Measurements from ENCODE around the gene TULP4. TPM values are rescaled to one million over a fixed set of nuclear protein-coding genes. Genes with fewer than 3 reads are reported as not detected.

The TULP4 gene
- total RNA-seq, 1 experiment from 2014 or later = 126 TPM

DNA sequence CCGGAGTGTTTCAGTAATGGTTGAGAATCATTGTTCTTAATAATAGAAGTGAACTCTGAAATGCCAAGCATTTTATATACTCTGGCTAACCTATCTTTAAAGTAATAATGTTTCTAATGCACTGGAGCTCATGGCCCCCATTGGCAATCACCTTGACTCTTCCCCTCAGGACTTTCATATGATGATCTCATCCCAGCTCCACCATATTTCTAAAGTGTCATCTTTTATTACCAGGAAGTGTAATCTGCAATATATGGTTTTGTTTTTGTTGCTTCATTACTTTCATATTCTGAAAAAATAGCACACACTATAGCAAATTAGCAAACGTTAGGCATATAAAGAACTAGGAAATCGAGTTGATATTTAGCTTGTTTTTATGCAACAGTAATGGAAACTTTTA lies 60.3 kb downstream of the TULP4 start:
- H3K36me3 Mint-ChIP-seq (ENCODE audit: insufficient read depth, unreplicated experiment) = peaks cover 18% of the 10 kb centered on the region
- no peak for DNase-seq
- no peaks in the 10 kb centered on the region for H3K9me3 Mint-ChIP-seq (ENCODE audit: unreplicated experiment)
- CTCF ChIA-PET = no interaction called here
- Histone ChIP-seq H3K27me3 (replicated peaks; ENCODE audit: control insufficient read depth, insufficient read depth, low read length) (no peaks in the 10 kb centered on the region), H3K36me3 (ENCODE audit: control insufficient read depth, insufficient read depth, low read length) (no peaks in the 10 kb centered on the region; the same call in 1 of the 2 replicates), H3K4me3 (ENCODE audit: low read depth, low read length) (no peak overlapping the region), H3K9me3 (no peaks in the 10 kb centered on the region), H3K4me1 (no peaks in the 10 kb centered on the region; the same call in 1 of the 2 replicates)
- H3K27me3 Mint-ChIP-seq (ENCODE audit: insufficient read depth, unreplicated experiment) = no peaks in the 10 kb centered on the region
- peaks cover 12% of the 10 kb centered on the region for H3K4me1 Mint-ChIP-seq (ENCODE audit: low read depth, unreplicated experiment)
- no TSS peak for BruUV-seq (replicated peaks)
- intact Hi-C loops (cut with micrococcal nuclease; ENCODE audit: unreplicated experiment) = no loop called here
- no peak overlapping the region for H3K27ac Mint-ChIP-seq (ENCODE audit: unreplicated experiment)
- no peak overlapping the region for H3K4me3 Mint-ChIP-seq (ENCODE audit: unreplicated experiment)
- TF ChIP-seq, protein P1, sequence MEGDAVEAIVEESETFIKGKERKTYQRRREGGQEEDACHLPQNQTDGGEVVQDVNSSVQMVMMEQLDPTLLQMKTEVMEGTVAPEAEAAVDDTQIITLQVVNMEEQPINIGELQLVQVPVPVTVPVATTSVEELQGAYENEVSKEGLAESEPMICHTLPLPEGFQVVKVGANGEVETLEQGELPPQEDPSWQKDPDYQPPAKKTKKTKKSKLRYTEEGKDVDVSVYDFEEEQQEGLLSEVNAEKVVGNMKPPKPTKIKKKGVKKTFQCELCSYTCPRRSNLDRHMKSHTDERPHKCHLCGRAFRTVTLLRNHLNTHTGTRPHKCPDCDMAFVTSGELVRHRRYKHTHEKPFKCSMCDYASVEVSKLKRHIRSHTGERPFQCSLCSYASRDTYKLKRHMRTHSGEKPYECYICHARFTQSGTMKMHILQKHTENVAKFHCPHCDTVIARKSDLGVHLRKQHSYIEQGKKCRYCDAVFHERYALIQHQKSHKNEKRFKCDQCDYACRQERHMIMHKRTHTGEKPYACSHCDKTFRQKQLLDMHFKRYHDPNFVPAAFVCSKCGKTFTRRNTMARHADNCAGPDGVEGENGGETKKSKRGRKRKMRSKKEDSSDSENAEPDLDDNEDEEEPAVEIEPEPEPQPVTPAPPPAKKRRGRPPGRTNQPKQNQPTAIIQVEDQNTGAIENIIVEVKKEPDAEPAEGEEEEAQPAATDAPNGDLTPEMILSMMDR (IDR thresholded peaks at IDR 0.05; ENCODE audit: insufficient read depth in 1 of 2, low read depth in 1 of 2, low read length in 1 of 2, severe bottlenecking in 1 of 2, unreplicated experiment in 1 of 2) = no peak
- POLR2A ChIA-PET = no interaction called here

DNA sequence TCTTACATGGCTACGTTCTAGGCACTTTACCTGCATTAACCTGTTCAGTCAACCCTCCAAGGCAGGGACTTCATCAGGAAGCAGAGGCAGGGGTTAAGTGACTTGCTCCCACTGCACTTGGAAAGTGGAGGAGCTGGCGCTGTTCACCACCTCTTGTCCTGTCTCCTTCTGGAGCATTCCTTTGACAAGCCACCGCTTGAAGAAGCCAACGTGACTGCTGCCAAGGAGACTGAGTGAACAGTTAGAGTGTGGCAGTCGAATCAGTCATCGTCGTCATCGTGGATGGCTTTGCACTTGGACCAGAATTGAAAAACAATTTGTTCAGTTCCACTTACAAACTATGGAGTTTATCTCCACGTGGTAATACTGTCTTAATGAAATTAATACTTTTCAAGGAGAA lies 60.9 kb downstream of the TULP4 start:
- no peaks in the 10 kb centered on the region for H3K27me3 ChIP-seq (replicated peaks; ENCODE audit: control insufficient read depth, insufficient read depth, low read length)
- H3K4me3 Mint-ChIP-seq (ENCODE audit: unreplicated experiment) = no peak overlapping the region

DNA sequence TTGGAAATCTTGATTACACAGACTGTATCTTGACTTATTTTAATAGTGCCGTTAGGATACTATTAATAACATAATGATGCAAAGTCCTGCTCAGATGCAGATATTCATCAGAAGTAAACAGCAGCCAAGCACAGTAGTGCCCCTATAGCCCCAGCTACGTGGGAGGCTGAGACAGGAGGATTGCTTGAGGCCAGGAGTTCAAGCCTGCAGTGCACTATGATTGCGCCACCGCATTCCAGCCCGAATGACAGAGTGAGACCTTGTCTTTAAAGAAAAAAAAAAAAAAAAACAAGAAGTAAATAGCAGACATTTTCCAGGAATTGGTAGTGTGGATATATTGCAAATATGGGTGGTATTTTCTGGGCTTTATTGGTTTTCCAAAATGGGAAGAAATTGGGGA lies 61.8 kb downstream of the TULP4 start:
- no peaks in the 10 kb centered on the region; the same call in 1 of the 2 replicates for H3K36me3 ChIP-seq (ENCODE audit: control insufficient read depth, insufficient read depth, low read length)
- H3K36me3 Mint-ChIP-seq (ENCODE audit: insufficient read depth, unreplicated experiment) = peaks cover 23% of the 10 kb centered on the region
- H3K9me3 ChIP-seq = no peaks in the 10 kb centered on the region
- no TSS peak for BruUV-seq (replicated peaks)
- ChIA-PET CTCF (no interaction called here), POLR2A (no interaction called here)
- H3K4me3 ChIP-seq (ENCODE audit: low read depth, low read length) = no peak overlapping the region
- peaks cover 12% of the 10 kb centered on the region for H3K4me1 Mint-ChIP-seq (ENCODE audit: low read depth, unreplicated experiment)
- no peaks in the 10 kb centered on the region for H3K27me3 ChIP-seq (replicated peaks; ENCODE audit: control insufficient read depth, insufficient read depth, low read length)
- no peaks in the 10 kb centered on the region; the same call in 1 of the 2 replicates for H3K4me1 ChIP-seq
- no peaks in the 10 kb centered on the region for H3K9me3 Mint-ChIP-seq (ENCODE audit: unreplicated experiment)
- intact Hi-C loops (cut with micrococcal nuclease; ENCODE audit: unreplicated experiment) = no loop called here
- H3K4me3 Mint-ChIP-seq (ENCODE audit: unreplicated experiment) = no peak overlapping the region
- no peaks in the 10 kb centered on the region for H3K27me3 Mint-ChIP-seq (ENCODE audit: insufficient read depth, unreplicated experiment)
- TF ChIP-seq, protein P1 (IDR thresholded peaks at IDR 0.05; ENCODE audit: insufficient read depth in 1 of 2, low read depth in 1 of 2, low read length in 1 of 2, severe bottlenecking in 1 of 2, unreplicated experiment in 1 of 2) = no peak
- H3K27ac Mint-ChIP-seq (ENCODE audit: unreplicated experiment) = no peak overlapping the region
- peak; percentile 28 to 49 for DNase-seq

More for the DNA sequence above, 60.9 kb downstream of the TULP4 start:
- peaks cover 12% of the 10 kb centered on the region for H3K4me1 Mint-ChIP-seq (ENCODE audit: low read depth, unreplicated experiment)
- Histone ChIP-seq H3K9me3 (no peaks in the 10 kb centered on the region), H3K4me3 (ENCODE audit: low read depth, low read length) (no peak overlapping the region), H3K36me3 (ENCODE audit: control insufficient read depth, insufficient read depth, low read length) (no peaks in the 10 kb centered on the region; the same call in 1 of the 2 replicates), H3K4me1 (no peaks in the 10 kb centered on the region; the same call in 1 of the 2 replicates)
- H3K27ac Mint-ChIP-seq (ENCODE audit: unreplicated experiment) = no peak overlapping the region
- CTCF ChIA-PET = no interaction called here
- no peaks in the 10 kb centered on the region for H3K9me3 Mint-ChIP-seq (ENCODE audit: unreplicated experiment)
- H3K36me3 Mint-ChIP-seq (ENCODE audit: insufficient read depth, unreplicated experiment) = peaks cover 18% of the 10 kb centered on the region
- no peak for DNase-seq
- BruUV-seq (replicated peaks) = no TSS peak
- TF ChIP-seq, protein P1 (IDR thresholded peaks at IDR 0.05; ENCODE audit: insufficient read depth in 1 of 2, low read depth in 1 of 2, low read length in 1 of 2, severe bottlenecking in 1 of 2, unreplicated experiment in 1 of 2) = no peak
- intact Hi-C loops (cut with micrococcal nuclease; ENCODE audit: unreplicated experiment) = no loop called here
- POLR2A ChIA-PET = no interaction called here
- H3K27me3 Mint-ChIP-seq (ENCODE audit: insufficient read depth, unreplicated experiment) = no peaks in the 10 kb centered on the region
